DMS53 treated with DMSO at 0.1 percent for 48 hours (cell line): ENCODE results near the gene MATN1.

Experiments used
- DNase-seq: peaks from one replicate; lab custom pipeline; 2025; ENCODE audit not compliant: unreplicated experiment; lab: John Stamatoyannopoulos, UW

Gene MATN1

GRCh38 chr1:30732277-30732996 is 9.1 kb upstream of the MATN1 start:
- no peak for DNase-seq

GRCh38 chr1:30731806-30732276 is 8.5 kb upstream of the MATN1 start:
- no peak for DNase-seq

- no peak for DNase-seq
These were observed 7.9 kb upstream of the MATN1 start for GRCh38 chr1:30731109-30731805.

- no peak for DNase-seq
These were observed 7.1 kb upstream of the MATN1 start for GRCh38 chr1:30730346-30731108.

- DNase-seq: no peak
These were observed 6.5 kb upstream of the MATN1 start for GRCh38 chr1:30729901-30730300.

GRCh38 chr1:30728832-30729638 is 5.7 kb upstream of the MATN1 start:
- DNase-seq: no peak

- DNase-seq: no peak
These were observed 5.0 kb upstream of the MATN1 start for GRCh38 chr1:30728340-30728739.

- no peak for DNase-seq
These were observed 4.4 kb upstream of the MATN1 start for GRCh38 chr1:30727824-30728223.

GRCh38 chr1:30726773-30727684 is 3.6 kb upstream of the MATN1 start:
- no peak for DNase-seq

GRCh38 chr1:30726236-30726635 is 2.9 kb upstream of the MATN1 start:
- DNase-seq: no peak

- no peak for DNase-seq
These were observed 2.2 kb upstream of the MATN1 start for GRCh38 chr1:30725450-30726095.

- no peak for DNase-seq
These were observed 1.5 kb upstream of the MATN1 start for GRCh38 chr1:30724655-30725421.

- DNase-seq: no peak
These were observed 790 bp upstream of the MATN1 start for GRCh38 chr1:30724175-30724574.

- DNase-seq: no peak
These were observed 1.4 kb downstream of the MATN1 start for GRCh38 chr1:30721812-30722537.

- no peak for DNase-seq
These were observed 2.0 kb downstream of the MATN1 start for GRCh38 chr1:30721341-30721793.

GRCh38 chr1:30720271-30721223 is 2.8 kb downstream of the MATN1 start:
- DNase-seq: no peak
